ENCODE results near the gene CDC42BPB. TPM values are rescaled to one million over a fixed set of nuclear protein-coding genes. Genes with fewer than 3 reads are reported as not detected.

CDC42BPB gene
- total and polyA plus RNA-seq, 2 of the 13 experiments (the other 11 are each of a cell fraction or from before 2014, with no cell fraction given): 19.7 to 32.3 TPM

DNA sequence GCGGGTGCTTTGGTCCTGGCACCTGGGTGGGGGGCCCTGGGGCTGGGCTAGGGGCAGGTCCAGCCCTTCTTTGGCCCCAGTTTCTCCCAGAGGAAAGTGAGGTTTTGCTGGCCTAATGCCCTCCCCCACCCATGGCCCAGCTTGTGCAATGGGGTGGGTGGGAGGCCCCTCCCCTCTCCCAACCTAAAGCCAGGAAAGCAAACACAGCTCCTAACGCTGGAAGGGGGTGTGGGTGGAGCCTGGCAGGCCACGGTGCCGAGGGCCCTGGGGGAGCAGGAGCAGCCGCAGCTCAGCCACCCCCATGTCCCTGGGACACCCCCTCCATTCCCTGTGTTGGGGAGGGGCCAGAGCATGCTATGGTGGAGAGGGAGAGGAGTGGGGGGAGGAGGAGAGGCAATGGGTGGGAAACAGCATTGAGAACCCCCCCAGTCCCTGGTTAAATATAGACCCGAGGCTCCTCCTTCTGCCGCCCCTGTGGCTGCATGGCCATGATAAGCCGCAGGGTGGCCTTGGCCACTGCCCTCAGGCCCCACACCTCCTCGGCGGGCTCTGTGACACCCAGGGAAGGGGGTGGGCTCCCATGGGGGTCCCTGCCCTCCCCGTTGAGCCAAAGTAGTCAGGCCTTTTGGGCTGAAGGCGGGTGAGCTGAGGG, 41.9 kb upstream of the CDC42BPB start (continued):
- TF ChIP-seq, protein P1, sequence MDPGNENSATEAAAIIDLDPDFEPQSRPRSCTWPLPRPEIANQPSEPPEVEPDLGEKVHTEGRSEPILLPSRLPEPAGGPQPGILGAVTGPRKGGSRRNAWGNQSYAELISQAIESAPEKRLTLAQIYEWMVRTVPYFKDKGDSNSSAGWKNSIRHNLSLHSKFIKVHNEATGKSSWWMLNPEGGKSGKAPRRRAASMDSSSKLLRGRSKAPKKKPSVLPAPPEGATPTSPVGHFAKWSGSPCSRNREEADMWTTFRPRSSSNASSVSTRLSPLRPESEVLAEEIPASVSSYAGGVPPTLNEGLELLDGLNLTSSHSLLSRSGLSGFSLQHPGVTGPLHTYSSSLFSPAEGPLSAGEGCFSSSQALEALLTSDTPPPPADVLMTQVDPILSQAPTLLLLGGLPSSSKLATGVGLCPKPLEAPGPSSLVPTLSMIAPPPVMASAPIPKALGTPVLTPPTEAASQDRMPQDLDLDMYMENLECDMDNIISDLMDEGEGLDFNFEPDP (CRISPR knock-in tag; conservative IDR thresholded peaks at IDR 0.05): no peak
- TF ChIP-seq KLF9 (CRISPR knock-in tag; IDR thresholded peaks at IDR 0.05; ENCODE audit: low read depth) (peak; percentile 68; the same call in 1 of the 2 replicates), ZNF564 (CRISPR knock-in tag; IDR thresholded peaks at IDR 0.05) (peak; percentile 65; the same call in 1 of the 2 replicates), ZBTB20 (CRISPR knock-in tag; IDR thresholded peaks at IDR 0.05; ENCODE audit: borderline replicate concordance, low read depth) (peak; percentile 75; the same call in 1 of the 2 replicates), EEA1 (CRISPR knock-in tag; IDR thresholded peaks at IDR 0.05; ENCODE audit: borderline replicate concordance) (0 out of 2 replicates have a peak, but pooled peaks have one; percentile 53), NFKB2 (CRISPR knock-in tag; IDR thresholded peaks at IDR 0.05; ENCODE audit: borderline replicate concordance) (0 out of 2 replicates have a peak, but pooled peaks have one; percentile 45), ZNF143 (CRISPR knock-in tag; IDR thresholded peaks at IDR 0.05) (no peak), MXD4 (CRISPR knock-in tag; IDR thresholded peaks at IDR 0.05) (peak; percentile 29; the same call in 1 of the 2 replicates), ZNF792 (CRISPR knock-in tag; IDR thresholded peaks at IDR 0.05) (peak; percentile 87), ZNF644 (CRISPR knock-in tag; IDR thresholded peaks at IDR 0.05; ENCODE audit: low read depth) (peak; percentile 22; the same call in 1 of the 2 replicates)
- TF ChIP-seq, protein P2, sequence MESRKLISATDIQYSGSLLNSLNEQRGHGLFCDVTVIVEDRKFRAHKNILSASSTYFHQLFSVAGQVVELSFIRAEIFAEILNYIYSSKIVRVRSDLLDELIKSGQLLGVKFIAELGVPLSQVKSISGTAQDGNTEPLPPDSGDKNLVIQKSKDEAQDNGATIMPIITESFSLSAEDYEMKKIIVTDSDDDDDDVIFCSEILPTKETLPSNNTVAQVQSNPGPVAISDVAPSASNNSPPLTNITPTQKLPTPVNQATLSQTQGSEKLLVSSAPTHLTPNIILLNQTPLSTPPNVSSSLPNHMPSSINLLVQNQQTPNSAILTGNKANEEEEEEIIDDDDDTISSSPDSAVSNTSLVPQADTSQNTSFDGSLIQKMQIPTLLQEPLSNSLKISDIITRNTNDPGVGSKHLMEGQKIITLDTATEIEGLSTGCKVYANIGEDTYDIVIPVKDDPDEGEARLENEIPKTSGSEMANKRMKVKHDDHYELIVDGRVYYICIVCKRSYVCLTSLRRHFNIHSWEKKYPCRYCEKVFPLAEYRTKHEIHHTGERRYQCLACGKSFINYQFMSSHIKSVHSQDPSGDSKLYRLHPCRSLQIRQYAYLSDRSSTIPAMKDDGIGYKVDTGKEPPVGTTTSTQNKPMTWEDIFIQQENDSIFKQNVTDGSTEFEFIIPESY (CRISPR knock-in tag; IDR thresholded peaks at IDR 0.05): peak; percentile 65
- TF ChIP-seq, protein P3, sequence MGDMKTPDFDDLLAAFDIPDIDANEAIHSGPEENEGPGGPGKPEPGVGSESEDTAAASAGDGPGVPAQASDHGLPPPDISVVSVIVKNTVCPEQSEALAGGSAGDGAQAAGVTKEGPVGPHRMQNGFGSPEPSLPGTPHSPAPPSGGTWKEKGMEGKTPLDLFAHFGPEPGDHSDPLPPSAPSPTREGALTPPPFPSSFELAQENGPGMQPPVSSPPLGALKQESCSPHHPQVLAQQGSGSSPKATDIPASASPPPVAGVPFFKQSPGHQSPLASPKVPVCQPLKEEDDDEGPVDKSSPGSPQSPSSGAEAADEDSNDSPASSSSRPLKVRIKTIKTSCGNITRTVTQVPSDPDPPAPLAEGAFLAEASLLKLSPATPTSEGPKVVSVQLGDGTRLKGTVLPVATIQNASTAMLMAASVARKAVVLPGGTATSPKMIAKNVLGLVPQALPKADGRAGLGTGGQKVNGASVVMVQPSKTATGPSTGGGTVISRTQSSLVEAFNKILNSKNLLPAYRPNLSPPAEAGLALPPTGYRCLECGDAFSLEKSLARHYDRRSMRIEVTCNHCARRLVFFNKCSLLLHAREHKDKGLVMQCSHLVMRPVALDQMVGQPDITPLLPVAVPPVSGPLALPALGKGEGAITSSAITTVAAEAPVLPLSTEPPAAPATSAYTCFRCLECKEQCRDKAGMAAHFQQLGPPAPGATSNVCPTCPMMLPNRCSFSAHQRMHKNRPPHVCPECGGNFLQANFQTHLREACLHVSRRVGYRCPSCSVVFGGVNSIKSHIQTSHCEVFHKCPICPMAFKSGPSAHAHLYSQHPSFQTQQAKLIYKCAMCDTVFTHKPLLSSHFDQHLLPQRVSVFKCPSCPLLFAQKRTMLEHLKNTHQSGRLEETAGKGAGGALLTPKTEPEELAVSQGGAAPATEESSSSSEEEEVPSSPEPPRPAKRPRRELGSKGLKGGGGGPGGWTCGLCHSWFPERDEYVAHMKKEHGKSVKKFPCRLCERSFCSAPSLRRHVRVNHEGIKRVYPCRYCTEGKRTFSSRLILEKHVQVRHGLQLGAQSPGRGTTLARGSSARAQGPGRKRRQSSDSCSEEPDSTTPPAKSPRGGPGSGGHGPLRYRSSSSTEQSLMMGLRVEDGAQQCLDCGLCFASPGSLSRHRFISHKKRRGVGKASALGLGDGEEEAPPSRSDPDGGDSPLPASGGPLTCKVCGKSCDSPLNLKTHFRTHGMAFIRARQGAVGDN (CRISPR knock-in tag; IDR thresholded peaks at IDR 0.05): peak; percentile 68
- TF ChIP-seq, protein P4, sequence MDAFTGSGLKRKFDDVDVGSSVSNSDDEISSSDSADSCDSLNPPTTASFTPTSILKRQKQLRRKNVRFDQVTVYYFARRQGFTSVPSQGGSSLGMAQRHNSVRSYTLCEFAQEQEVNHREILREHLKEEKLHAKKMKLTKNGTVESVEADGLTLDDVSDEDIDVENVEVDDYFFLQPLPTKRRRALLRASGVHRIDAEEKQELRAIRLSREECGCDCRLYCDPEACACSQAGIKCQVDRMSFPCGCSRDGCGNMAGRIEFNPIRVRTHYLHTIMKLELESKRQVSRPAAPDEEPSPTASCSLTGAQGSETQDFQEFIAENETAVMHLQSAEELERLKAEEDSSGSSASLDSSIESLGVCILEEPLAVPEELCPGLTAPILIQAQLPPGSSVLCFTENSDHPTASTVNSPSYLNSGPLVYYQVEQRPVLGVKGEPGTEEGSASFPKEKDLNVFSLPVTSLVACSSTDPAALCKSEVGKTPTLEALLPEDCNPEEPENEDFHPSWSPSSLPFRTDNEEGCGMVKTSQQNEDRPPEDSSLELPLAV (CRISPR knock-in tag; conservative IDR thresholded peaks at IDR 0.05; ENCODE audit: low read depth): no peak
- TF ChIP-seq, protein P5, sequence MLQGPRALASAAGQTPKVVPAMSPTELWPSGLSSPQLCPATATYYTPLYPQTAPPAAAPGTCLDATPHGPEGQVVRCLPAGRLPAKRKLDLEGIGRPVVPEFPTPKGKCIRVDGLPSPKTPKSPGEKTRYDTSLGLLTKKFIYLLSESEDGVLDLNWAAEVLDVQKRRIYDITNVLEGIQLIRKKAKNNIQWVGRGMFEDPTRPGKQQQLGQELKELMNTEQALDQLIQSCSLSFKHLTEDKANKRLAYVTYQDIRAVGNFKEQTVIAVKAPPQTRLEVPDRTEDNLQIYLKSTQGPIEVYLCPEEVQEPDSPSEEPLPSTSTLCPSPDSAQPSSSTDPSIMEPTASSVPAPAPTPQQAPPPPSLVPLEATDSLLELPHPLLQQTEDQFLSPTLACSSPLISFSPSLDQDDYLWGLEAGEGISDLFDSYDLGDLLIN (CRISPR knock-in tag; IDR thresholded peaks at IDR 0.05; ENCODE audit: borderline replicate concordance): 0 out of 2 replicates have a peak, but pooled peaks have one; percentile 24
- TF ChIP-seq, protein P6, sequence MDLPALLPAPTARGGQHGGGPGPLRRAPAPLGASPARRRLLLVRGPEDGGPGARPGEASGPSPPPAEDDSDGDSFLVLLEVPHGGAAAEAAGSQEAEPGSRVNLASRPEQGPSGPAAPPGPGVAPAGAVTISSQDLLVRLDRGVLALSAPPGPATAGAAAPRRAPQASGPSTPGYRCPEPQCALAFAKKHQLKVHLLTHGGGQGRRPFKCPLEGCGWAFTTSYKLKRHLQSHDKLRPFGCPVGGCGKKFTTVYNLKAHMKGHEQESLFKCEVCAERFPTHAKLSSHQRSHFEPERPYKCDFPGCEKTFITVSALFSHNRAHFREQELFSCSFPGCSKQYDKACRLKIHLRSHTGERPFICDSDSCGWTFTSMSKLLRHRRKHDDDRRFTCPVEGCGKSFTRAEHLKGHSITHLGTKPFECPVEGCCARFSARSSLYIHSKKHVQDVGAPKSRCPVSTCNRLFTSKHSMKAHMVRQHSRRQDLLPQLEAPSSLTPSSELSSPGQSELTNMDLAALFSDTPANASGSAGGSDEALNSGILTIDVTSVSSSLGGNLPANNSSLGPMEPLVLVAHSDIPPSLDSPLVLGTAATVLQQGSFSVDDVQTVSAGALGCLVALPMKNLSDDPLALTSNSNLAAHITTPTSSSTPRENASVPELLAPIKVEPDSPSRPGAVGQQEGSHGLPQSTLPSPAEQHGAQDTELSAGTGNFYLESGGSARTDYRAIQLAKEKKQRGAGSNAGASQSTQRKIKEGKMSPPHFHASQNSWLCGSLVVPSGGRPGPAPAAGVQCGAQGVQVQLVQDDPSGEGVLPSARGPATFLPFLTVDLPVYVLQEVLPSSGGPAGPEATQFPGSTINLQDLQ (CRISPR knock-in tag; IDR thresholded peaks at IDR 0.05): no peak
